AG04450 (cell line): Measurements from ENCODE around the gene ANO10. TPM values are rescaled to one million over a fixed set of nuclear protein-coding genes. Genes with fewer than 3 reads are reported as not detected.

Experiments
- CTCF ChIA-PET: fragments of 300-600, 350-600 bp; formaldehyde crosslinking; extraction: SDS; loops from one replicate; lab custom pipeline; 2022; ENCODE audit warnings: antibody characterized with exemption, inconsistent platforms; lab: Charles Lee
- POLR2A ChIA-PET: fragments of 350-600 bp; formaldehyde crosslinking; extraction: SDS; loops from one replicate; lab custom pipeline; 2021; ENCODE audit warnings: antibody characterized with exemption, inconsistent platforms; lab: Yijun Ruan, JAX
- DNase-seq: peaks from one replicate; pipeline ENCODE4 v3.0.0-alpha.2; 2011; ENCODE audit warnings: low read depth, low spot score
- H3K27ac ChIP-seq: one replicate; pipeline ENCODE4 v1.5.1; 2012; ENCODE audit warnings: low read depth, low read length, control low read depth
- H3K27me3 ChIP-seq: one replicate; pipeline ENCODE4 v1.6.0; 2012; ENCODE audit warnings: low read length; ENCODE audit not compliant: control insufficient read depth, insufficient read depth
- H3K4me3 ChIP-seq: 2 replicates; pipeline ENCODE4 v1.5.1; 2011; ENCODE audit warnings: mild to moderate bottlenecking, low read depth, low read length, control low read depth
- H3K9me3 ChIP-seq: 2 replicates; pipeline ENCODE4 v1.5.1; 2012; ENCODE audit warnings: low read length; ENCODE audit not compliant: control insufficient read depth, insufficient read depth
- polyA plus RNA-seq: library from polyadenylated mRNA; depleted of rRNA; stranded (reverse); fragments of >200 nt; gene quantifications from 2 replicates; pipeline ENCODE4 v1.2.3, GENCODE V29; 2011
- TF ChIP-seq, protein P1 (sequence below): IDR thresholded peaks from 2 replicates; pipeline ENCODE4 v1.5.1; 2011; ENCODE audit warnings: low read depth, low read length, control low read depth, inconsistent platforms

The ANO10 gene
- polyA plus RNA-seq, 1 experiment = 87.1 TPM

- Histone ChIP-seq H3K27me3 (no peaks in the 10 kb centered on the region), H3K27ac (no peak overlapping the region), H3K9me3 (no peaks in the 10 kb centered on the region), H3K4me3 (no peak overlapping the region)
- no peak for DNase-seq
- TF ChIP-seq, protein P1, sequence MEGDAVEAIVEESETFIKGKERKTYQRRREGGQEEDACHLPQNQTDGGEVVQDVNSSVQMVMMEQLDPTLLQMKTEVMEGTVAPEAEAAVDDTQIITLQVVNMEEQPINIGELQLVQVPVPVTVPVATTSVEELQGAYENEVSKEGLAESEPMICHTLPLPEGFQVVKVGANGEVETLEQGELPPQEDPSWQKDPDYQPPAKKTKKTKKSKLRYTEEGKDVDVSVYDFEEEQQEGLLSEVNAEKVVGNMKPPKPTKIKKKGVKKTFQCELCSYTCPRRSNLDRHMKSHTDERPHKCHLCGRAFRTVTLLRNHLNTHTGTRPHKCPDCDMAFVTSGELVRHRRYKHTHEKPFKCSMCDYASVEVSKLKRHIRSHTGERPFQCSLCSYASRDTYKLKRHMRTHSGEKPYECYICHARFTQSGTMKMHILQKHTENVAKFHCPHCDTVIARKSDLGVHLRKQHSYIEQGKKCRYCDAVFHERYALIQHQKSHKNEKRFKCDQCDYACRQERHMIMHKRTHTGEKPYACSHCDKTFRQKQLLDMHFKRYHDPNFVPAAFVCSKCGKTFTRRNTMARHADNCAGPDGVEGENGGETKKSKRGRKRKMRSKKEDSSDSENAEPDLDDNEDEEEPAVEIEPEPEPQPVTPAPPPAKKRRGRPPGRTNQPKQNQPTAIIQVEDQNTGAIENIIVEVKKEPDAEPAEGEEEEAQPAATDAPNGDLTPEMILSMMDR = no peak
- ChIA-PET CTCF (no interaction called here), POLR2A (no interaction called here)
Observed at GRCh38 chr3:43399034-43399433, 222.8 kb downstream of the ANO10 start.

DNA sequence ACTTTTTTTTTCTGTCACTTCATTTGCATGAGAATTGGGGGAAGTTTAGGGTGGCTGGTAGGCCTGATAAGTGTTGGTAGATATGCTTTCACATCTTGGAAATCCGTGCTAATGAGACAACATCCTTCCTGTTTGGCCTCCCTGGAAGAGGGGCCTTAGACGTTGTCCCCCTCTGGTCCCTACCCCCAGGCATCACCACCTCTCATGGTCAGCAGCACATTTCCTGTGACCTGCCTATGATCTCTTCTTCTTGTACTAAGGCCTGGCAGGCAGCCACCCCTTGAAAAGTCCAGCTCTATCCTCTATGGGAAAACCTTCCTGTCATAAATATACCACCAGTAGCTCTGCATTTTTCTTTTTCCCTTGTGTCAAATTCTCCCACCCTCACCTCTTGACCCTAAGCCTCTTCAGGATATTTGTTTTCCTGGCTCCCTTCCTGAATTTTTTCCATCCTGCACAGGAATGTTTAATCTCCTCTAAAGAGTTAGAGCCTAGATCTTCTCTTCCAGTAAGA is 227.7 kb downstream of the ANO10 start:
- Histone ChIP-seq H3K9me3 (no peaks in the 10 kb centered on the region), H3K4me3 (no peak overlapping the region), H3K27me3 (no peaks in the 10 kb centered on the region), H3K27ac (no peak overlapping the region)
- TF ChIP-seq, protein P1 = no peak
- ChIA-PET POLR2A (no interaction called here), CTCF (no interaction called here)
- no peak for DNase-seq

GRCh38 chr3:43391621-43392020 is 230.2 kb downstream of the ANO10 start:
- TF ChIP-seq, protein P1 = no peak
- POLR2A ChIA-PET = no interaction called here
- no peak for DNase-seq
- Histone ChIP-seq H3K27me3 (no peaks in the 10 kb centered on the region), H3K4me3 (no peak overlapping the region), H3K9me3 (no peaks in the 10 kb centered on the region), H3K27ac (no peak overlapping the region)
- CTCF ChIA-PET = interaction anchor here (1.1 kb wide), 1 partner anchor 236 kb away, joined by 3 read pairs; no protein-coding TSS in a partner anchor

DNA sequence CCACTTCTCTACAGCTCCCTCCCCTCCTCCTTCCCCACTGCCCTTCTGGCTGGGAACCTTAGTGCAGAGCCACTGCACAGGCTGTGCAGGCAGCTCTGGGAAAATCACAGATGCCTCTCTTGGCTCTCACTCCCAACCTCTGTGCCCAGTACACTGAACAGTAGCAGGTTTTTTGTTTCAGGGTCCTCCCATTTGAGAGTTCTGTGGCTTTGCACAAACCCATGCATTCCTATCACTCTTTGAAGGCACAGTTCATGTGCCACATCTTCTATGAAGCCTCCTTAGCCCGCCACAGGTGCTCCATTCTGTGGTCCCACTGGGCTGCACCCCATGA is 231.6 kb downstream of the ANO10 start:
- ChIA-PET POLR2A (no interaction called here), CTCF (no interaction called here)
- no peak overlapping the region for H3K27ac ChIP-seq
- TF ChIP-seq, protein P1 = no peak
- no peaks in the 10 kb centered on the region for H3K9me3 ChIP-seq
- no peak for DNase-seq
- no peaks in the 10 kb centered on the region for H3K27me3 ChIP-seq
- no peak overlapping the region for H3K4me3 ChIP-seq

GRCh38 chr3:43389388-43390254 is 232.2 kb downstream of the ANO10 start:
- Histone ChIP-seq H3K27ac (no peak overlapping the region), H3K27me3 (no peaks in the 10 kb centered on the region), H3K9me3 (no peaks in the 10 kb centered on the region), H3K4me3 (no peak overlapping the region)
- ChIA-PET CTCF (interaction anchor here (0.7 to 1.1 kb wide), 2 partner anchors 9 to 16 kb away, joined by 4 to 5 read pairs; no protein-coding TSS in a partner anchor), POLR2A (interaction anchor here (1.6 kb wide), 1 partner anchor 10 kb away, joined by 4 read pairs; no protein-coding TSS in a partner anchor)
- peak; percentile 32 for DNase-seq
- TF ChIP-seq, protein P1 = no peak
